SK-N-SH treated with all-trans-retinoic acid at 6 μM for 48 hours (cell line): Measurements from ENCODE around the gene MS4A13.

Experiments used
- ATAC-seq: fragments of 200-7000 bp; cut with Tn5 transposase; 3 replicates; pipeline ENCODE4 v1.9.1; 2020; ENCODE audit warnings: mild to moderate bottlenecking, moderate library complexity
- ARNTL ChIP-seq: fragments of 450-650 bp; formaldehyde crosslinking; IDR thresholded peaks from 2 replicates; pipeline ENCODE4 v1.5.0; 2020; ENCODE audit warnings: low read depth, mild to moderate bottlenecking, moderate library complexity, borderline replicate concordance
- BACH2 ChIP-seq: fragments of 250-450 bp; sonication (Bioruptor Pico); IDR thresholded peaks from 2 replicates; pipeline ENCODE4 v1.9.0; 2021; ENCODE audit warnings: mild to moderate bottlenecking, borderline replicate concordance
- CSDC2 ChIP-seq: fragments of 250-450 bp; sonication (Bioruptor Pico); IDR thresholded peaks from 2 replicates; pipeline ENCODE4 v1.5.0; 2020; ENCODE audit warnings: mild to moderate bottlenecking, moderate library complexity
- GLIS3 ChIP-seq: fragments of 250-450 bp; sonication (Bioruptor Pico); IDR thresholded peaks from 2 replicates; pipeline ENCODE4 v1.5.0; 2020; ENCODE audit warnings: mild to moderate bottlenecking, moderate library complexity
- ISL1 ChIP-seq: fragments of 250-450 bp; sonication (Bioruptor Pico); IDR thresholded peaks from 2 replicates; pipeline ENCODE4 v2.1.2; 2022; ENCODE audit warnings: mild to moderate bottlenecking, moderate library complexity
- OSR1 ChIP-seq: fragments of 250-450 bp; sonication (Bioruptor Pico); IDR thresholded peaks from 2 replicates; pipeline ENCODE4 v1.8.0; 2022; ENCODE audit warnings: moderate library complexity, mild to moderate bottlenecking, inconsistent platforms
- PPARA ChIP-seq: fragments of 250-450 bp; sonication (Bioruptor Pico); IDR thresholded peaks from 2 replicates; pipeline ENCODE4 v1.5.0; 2020; ENCODE audit warnings: mild to moderate bottlenecking, borderline replicate concordance
- RARB ChIP-seq: fragments of 250-450 bp; sonication (Bioruptor Pico); IDR thresholded peaks from 2 replicates; pipeline ENCODE4 v1.8.0; 2021; ENCODE audit warnings: mild to moderate bottlenecking, moderate library complexity
- SNAI2 ChIP-seq: fragments of 250-450 bp; sonication (Bioruptor Pico); IDR thresholded peaks from 2 replicates; pipeline ENCODE4 v1.5.0; 2020; ENCODE audit warnings: mild to moderate bottlenecking, moderate library complexity
- TOX ChIP-seq: fragments of 250-450 bp; sonication (Bioruptor Pico); IDR thresholded peaks from 2 replicates; pipeline ENCODE4 v1.8.0; 2021; ENCODE audit warnings: mild to moderate bottlenecking, moderate library complexity, borderline replicate concordance
- ZC3H10 ChIP-seq: fragments of 250-450 bp; sonication (Bioruptor Pico); IDR thresholded peaks from 2 replicates; pipeline ENCODE4 v1.5.1; 2021; ENCODE audit warnings: mild to moderate bottlenecking, moderate library complexity
- ZFP3 ChIP-seq: fragments of 250-450 bp; sonication (Bioruptor Pico); IDR thresholded peaks from 2 replicates; pipeline ENCODE4 v1.5.0; 2020; ENCODE audit warnings: mild to moderate bottlenecking, moderate library complexity
- ZFP30 ChIP-seq: fragments of 450-650 bp; formaldehyde crosslinking; IDR thresholded peaks from 2 replicates; pipeline ENCODE4 v1.5.0; 2022; ENCODE audit warnings: mild to moderate bottlenecking, moderate library complexity
- ZNF565 ChIP-seq: fragments of 450-650 bp; formaldehyde crosslinking; conservative IDR thresholded peaks from 2 replicates; pipeline ENCODE4 v1.5.0; 2020; ENCODE audit warnings: low read depth, mild to moderate bottlenecking, moderate library complexity
- ZNF70 ChIP-seq: fragments of 450-650 bp; formaldehyde crosslinking; IDR thresholded peaks from 2 replicates; pipeline ENCODE4 v1.5.0; 2020; ENCODE audit warnings: mild to moderate bottlenecking, moderate library complexity
- ZNF8 ChIP-seq: fragments of 450-650 bp; formaldehyde crosslinking; IDR thresholded peaks from 2 replicates; pipeline ENCODE4 v1.5.0; 2020; ENCODE audit warnings: mild to moderate bottlenecking, moderate library complexity
- TF ChIP-seq, protein P1 (sequence below): fragments of 250-450 bp; sonication (Bioruptor Pico); IDR thresholded peaks from 2 replicates; pipeline ENCODE4 v1.5.1; 2020; ENCODE audit warnings: low read depth, mild to moderate bottlenecking, moderate library complexity
- TF ChIP-seq, protein P2 (sequence below): fragments of 250-450 bp; sonication (Bioruptor Pico); IDR thresholded peaks from 2 replicates; pipeline ENCODE4 v1.8.0; 2020; ENCODE audit warnings: mild to moderate bottlenecking, moderate library complexity, borderline replicate concordance
- TF ChIP-seq, protein P3 (sequence below): fragments of 250-450 bp; sonication (Bioruptor Pico); IDR thresholded peaks from 2 replicates; pipeline ENCODE4 v1.8.0; 2021; ENCODE audit warnings: low read depth, mild to moderate bottlenecking, moderate library complexity, borderline replicate concordance
- TF ChIP-seq, protein P4 (sequence below): fragments of 250-450 bp; sonication (Bioruptor Pico); IDR thresholded peaks from 2 replicates; pipeline ENCODE4 v1.5.0; 2020; ENCODE audit warnings: mild to moderate bottlenecking, moderate library complexity
- TF ChIP-seq, protein P5 (sequence below): fragments of 250-450 bp; sonication (Bioruptor Pico); IDR thresholded peaks from 2 replicates; pipeline ENCODE4 v1.5.1; 2021; ENCODE audit warnings: mild to moderate bottlenecking, moderate library complexity

MS4A13 gene, protein sequence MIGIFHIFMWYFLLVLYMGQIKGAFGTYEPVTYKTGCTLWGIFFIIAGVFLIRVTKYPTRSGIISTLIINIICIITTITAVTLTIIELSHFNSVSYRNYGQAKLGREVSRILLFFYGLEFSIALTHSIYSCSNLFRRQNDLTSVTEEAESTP

DNA sequence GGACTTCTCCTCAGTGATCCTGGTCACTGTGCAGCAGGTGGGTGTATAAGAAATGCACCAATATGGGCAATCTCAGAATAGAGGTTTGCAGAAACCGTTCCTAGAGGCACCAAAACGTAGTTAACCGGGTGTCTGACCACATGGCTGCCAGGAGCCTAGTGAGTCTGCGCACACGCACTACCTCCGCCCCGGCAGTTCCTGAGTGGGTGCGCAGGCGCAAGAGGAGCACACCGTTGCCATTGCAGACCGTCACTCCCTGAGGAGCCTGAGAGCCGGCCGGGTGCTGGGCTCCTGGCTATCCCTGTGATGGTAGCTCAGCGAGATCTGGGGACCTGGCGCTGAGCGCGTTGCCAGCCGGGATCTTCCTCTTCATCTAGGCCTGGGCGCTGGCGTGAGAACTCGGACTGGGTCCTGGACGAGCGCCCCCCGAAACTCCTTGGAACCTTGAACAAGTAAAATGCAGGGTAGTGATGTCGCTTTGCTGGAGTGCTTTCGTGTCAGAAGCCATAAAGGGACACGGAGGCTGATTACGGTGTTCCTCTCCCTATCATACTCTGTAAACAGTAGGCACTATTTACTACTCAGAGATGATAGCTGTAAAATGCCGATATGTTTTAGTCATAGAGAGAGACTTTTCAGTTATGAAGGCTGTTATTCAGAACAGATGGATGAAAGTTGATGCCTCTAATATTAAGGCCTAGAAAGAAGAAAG is at the start of gene MS4A13:
TSS of gene MS4A13 (plus strand) at position 249 of the 712 bp plus-strand sequence. CDS start 2,692 bp downstream, outside the sequence.
- TF ChIP-seq, protein P1, sequence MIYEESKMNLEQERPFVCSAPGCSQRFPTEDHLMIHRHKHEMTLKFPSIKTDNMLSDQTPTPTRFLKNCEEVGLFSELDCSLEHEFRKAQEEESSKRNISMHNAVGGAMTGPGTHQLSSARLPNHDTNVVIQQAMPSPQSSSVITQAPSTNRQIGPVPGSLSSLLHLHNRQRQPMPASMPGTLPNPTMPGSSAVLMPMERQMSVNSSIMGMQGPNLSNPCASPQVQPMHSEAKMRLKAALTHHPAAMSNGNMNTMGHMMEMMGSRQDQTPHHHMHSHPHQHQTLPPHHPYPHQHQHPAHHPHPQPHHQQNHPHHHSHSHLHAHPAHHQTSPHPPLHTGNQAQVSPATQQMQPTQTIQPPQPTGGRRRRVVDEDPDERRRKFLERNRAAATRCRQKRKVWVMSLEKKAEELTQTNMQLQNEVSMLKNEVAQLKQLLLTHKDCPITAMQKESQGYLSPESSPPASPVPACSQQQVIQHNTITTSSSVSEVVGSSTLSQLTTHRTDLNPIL (CRISPR knock-in tag): no peak
- TF ChIP-seq, protein P2, sequence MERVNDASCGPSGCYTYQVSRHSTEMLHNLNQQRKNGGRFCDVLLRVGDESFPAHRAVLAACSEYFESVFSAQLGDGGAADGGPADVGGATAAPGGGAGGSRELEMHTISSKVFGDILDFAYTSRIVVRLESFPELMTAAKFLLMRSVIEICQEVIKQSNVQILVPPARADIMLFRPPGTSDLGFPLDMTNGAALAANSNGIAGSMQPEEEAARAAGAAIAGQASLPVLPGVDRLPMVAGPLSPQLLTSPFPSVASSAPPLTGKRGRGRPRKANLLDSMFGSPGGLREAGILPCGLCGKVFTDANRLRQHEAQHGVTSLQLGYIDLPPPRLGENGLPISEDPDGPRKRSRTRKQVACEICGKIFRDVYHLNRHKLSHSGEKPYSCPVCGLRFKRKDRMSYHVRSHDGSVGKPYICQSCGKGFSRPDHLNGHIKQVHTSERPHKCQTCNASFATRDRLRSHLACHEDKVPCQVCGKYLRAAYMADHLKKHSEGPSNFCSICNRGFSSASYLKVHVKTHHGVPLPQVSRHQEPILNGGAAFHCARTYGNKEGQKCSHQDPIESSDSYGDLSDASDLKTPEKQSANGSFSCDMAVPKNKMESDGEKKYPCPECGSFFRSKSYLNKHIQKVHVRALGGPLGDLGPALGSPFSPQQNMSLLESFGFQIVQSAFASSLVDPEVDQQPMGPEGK (CRISPR knock-in tag): no peak
- TF ChIP-seq ZNF565 (CRISPR knock-in tag) (no peak), ZNF70 (no peak), SNAI2 (CRISPR knock-in tag) (no peak), ZNF8 (CRISPR knock-in tag) (no peak), ZFP3 (CRISPR knock-in tag) (no peak), TOX (CRISPR knock-in tag) (no peak), ZC3H10 (no peak), CSDC2 (CRISPR knock-in tag) (no peak), RARB (CRISPR knock-in tag) (no peak), ZFP30 (no peak), ISL1 (CRISPR knock-in tag) (no peak)
- TF ChIP-seq, protein P3, sequence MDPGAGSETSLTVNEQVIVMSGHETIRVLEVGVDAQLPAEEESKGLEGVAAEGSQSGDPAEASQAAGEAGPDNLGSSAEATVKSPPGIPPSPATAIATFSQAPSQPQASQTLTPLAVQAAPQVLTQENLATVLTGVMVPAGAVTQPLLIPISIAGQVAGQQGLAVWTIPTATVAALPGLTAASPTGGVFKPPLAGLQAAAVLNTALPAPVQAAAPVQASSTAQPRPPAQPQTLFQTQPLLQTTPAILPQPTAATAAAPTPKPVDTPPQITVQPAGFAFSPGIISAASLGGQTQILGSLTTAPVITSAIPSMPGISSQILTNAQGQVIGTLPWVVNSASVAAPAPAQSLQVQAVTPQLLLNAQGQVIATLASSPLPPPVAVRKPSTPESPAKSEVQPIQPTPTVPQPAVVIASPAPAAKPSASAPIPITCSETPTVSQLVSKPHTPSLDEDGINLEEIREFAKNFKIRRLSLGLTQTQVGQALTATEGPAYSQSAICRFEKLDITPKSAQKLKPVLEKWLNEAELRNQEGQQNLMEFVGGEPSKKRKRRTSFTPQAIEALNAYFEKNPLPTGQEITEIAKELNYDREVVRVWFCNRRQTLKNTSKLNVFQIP (CRISPR knock-in tag): no peak
- TF ChIP-seq, protein P4, sequence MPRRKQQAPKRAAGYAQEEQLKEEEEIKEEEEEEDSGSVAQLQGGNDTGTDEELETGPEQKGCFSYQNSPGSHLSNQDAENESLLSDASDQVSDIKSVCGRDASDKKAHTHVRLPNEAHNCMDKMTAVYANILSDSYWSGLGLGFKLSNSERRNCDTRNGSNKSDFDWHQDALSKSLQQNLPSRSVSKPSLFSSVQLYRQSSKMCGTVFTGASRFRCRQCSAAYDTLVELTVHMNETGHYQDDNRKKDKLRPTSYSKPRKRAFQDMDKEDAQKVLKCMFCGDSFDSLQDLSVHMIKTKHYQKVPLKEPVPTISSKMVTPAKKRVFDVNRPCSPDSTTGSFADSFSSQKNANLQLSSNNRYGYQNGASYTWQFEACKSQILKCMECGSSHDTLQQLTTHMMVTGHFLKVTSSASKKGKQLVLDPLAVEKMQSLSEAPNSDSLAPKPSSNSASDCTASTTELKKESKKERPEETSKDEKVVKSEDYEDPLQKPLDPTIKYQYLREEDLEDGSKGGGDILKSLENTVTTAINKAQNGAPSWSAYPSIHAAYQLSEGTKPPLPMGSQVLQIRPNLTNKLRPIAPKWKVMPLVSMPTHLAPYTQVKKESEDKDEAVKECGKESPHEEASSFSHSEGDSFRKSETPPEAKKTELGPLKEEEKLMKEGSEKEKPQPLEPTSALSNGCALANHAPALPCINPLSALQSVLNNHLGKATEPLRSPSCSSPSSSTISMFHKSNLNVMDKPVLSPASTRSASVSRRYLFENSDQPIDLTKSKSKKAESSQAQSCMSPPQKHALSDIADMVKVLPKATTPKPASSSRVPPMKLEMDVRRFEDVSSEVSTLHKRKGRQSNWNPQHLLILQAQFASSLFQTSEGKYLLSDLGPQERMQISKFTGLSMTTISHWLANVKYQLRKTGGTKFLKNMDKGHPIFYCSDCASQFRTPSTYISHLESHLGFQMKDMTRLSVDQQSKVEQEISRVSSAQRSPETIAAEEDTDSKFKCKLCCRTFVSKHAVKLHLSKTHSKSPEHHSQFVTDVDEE (CRISPR knock-in tag): no peak
- TF ChIP-seq, protein P5, sequence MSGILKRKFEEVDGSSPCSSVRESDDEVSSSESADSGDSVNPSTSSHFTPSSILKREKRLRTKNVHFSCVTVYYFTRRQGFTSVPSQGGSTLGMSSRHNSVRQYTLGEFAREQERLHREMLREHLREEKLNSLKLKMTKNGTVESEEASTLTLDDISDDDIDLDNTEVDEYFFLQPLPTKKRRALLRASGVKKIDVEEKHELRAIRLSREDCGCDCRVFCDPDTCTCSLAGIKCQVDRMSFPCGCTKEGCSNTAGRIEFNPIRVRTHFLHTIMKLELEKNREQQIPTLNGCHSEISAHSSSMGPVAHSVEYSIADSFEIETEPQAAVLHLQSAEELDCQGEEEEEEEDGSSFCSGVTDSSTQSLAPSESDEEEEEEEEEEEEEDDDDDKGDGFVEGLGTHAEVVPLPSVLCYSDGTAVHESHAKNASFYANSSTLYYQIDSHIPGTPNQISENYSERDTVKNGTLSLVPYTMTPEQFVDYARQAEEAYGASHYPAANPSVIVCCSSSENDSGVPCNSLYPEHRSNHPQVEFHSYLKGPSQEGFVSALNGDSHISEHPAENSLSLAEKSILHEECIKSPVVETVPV: no peak
- ATAC-seq: peak; percentile 66

DNA sequence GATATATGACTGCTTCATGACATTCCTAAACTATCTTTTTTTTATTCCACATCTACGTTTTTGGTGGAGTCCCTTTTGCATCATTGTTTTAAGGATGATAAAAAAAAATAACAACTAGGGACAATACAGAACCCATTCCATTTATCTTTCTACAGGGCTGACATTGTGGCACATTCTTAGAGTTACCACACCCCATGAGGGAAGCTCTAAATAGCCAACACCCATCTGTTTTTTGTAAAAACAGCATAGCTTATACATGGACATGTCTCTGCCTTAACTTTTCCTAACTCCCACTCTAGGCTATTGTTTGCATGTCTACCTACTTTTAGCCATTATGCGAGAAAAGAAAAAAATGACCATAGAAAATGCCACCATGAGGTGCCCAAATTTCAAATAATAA is 46.4 kb upstream of the MS4A13 start:
- ATAC-seq: no peak

More for the DNA sequence above, 46.4 kb upstream of the MS4A13 start:
- TF ChIP-seq, protein P1 (CRISPR knock-in tag): no peak
- TF ChIP-seq TOX (CRISPR knock-in tag): no peak
- TF ChIP-seq, protein P2 (CRISPR knock-in tag): no peak
- no peak for TF ChIP-seq ARNTL (CRISPR knock-in tag)
- no peak for TF ChIP-seq RARB (CRISPR knock-in tag)
- no peak for TF ChIP-seq GLIS3 (CRISPR knock-in tag)
- no peak for TF ChIP-seq SNAI2 (CRISPR knock-in tag)
- TF ChIP-seq OSR1 (CRISPR knock-in tag): no peak
- TF ChIP-seq ISL1 (CRISPR knock-in tag): no peak
- no peak for TF ChIP-seq BACH2 (CRISPR knock-in tag)
- no peak for TF ChIP-seq PPARA (CRISPR knock-in tag)
- TF ChIP-seq, protein P5: no peak
